Bronchial epithelial cell (primary cell): Measurements from ENCODE around the gene UGT2B7. TPM values are rescaled to one million over a fixed set of nuclear protein-coding genes. Genes with fewer than 3 reads are reported as not detected.
"Not testable (repeated sequence)": the region's sequence is repeated elsewhere in the genome, so short reads cannot be mapped to it uniquely, and the experiment has no call there.

ENCODE experiments used
- DNase-seq: peaks from one replicate; pipeline ENCODE4 v3.0.0-alpha.2; 2010; ENCODE audit warnings: low read depth
- FAIRE-seq: peaks from 2 replicates; lab custom pipeline; 2011; peaks lifted over from hg19 to GRCh38; lab: Jason Lieb, UNC
- H3K27me3 ChIP-seq: 2 replicates; pipeline ENCODE4 v1.5.1; 2011; ENCODE audit warnings: low read length; ENCODE audit not compliant: control insufficient read depth, insufficient read depth
- H3K36me3 ChIP-seq: 2 replicates; pipeline ENCODE4 v1.5.1; 2011; ENCODE audit warnings: low read length; ENCODE audit not compliant: control insufficient read depth, insufficient read depth
- H3K4me3 ChIP-seq: 2 replicates; pipeline ENCODE4 v1.5.1; 2011; ENCODE audit warnings: mild to moderate bottlenecking, low read depth, low read length, control low read depth
- total RNA-seq: library from RNA; depleted of rRNA; stranded (reverse); fragments of >200 nt; gene quantifications from 2 replicates; pipeline ENCODE4 v1.2.1, GENCODE V29; 2014
- TF ChIP-seq, protein P1 (sequence below): IDR thresholded peaks from 2 replicates; pipeline ENCODE4 v1.5.1; 2011; ENCODE audit warnings: mild to moderate bottlenecking, moderate library complexity, low read length, control low read depth, inconsistent platforms; ENCODE audit not compliant: insufficient read depth, severe bottlenecking

UGT2B7 gene
- total RNA-seq, 1 donor from 2014 or later = 0.26 TPM

GRCh38 chr4:69092980-69093568, 3.2 kb upstream of the UGT2B7 start:
- Histone ChIP-seq H3K4me3 (no peak overlapping the region), H3K36me3 (no peaks in the 10 kb centered on the region), H3K27me3 (no peaks in the 10 kb centered on the region)
- FAIRE-seq (no peak), DNase-seq (no peak)
- TF ChIP-seq, protein P1, sequence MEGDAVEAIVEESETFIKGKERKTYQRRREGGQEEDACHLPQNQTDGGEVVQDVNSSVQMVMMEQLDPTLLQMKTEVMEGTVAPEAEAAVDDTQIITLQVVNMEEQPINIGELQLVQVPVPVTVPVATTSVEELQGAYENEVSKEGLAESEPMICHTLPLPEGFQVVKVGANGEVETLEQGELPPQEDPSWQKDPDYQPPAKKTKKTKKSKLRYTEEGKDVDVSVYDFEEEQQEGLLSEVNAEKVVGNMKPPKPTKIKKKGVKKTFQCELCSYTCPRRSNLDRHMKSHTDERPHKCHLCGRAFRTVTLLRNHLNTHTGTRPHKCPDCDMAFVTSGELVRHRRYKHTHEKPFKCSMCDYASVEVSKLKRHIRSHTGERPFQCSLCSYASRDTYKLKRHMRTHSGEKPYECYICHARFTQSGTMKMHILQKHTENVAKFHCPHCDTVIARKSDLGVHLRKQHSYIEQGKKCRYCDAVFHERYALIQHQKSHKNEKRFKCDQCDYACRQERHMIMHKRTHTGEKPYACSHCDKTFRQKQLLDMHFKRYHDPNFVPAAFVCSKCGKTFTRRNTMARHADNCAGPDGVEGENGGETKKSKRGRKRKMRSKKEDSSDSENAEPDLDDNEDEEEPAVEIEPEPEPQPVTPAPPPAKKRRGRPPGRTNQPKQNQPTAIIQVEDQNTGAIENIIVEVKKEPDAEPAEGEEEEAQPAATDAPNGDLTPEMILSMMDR = no peak

DNA sequence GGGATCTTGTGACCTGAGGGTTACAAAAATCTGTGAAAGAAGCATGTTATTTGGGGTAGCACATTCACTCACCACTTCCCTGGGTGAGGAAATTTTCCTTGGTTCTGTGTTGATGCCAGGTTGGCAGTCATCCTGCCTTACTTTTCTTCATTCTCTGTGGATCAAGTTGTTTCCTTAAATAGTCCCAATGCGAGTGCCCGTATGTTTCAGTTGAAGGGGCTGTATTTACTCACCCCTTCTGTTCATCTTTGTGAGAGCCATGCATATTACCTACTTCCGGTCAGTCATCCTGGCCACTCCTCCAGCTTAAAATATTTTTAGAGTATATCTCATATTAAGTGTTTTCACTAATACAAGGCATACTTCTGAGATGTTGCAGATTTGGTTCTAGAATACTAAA, 2.6 kb upstream of the UGT2B7 start:
- TF ChIP-seq, protein P1 = no peak
- Histone ChIP-seq H3K36me3 (no peaks in the 10 kb centered on the region), H3K27me3 (no peaks in the 10 kb centered on the region), H3K4me3 (no peak overlapping the region)
- no peak for FAIRE-seq
- DNase-seq = peak; percentile 52

DNA sequence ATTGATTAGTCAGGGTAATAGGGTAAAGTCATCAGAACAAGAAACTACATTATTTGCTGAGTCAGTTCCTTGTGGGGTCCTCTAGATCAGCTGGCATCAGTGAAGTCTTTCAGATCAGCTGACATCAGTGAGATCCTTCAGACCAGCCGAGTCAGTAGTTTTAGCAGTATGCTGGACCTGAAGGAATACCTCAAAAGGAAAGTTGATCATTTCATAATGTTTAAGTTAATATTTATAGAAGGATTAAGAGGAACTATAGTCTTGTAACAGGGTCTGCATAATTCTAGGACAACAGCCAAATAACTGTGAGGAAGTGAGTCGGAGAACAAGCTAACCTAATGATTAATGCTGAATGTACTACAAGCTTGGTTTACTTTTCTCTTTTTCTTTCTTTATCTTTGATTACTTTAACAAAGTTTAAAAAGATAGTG, 958 bp upstream of the UGT2B7 start:
- H3K4me3 ChIP-seq = no peak overlapping the region
- no peaks in the 10 kb centered on the region for H3K27me3 ChIP-seq
- FAIRE-seq (no peak), DNase-seq (peak; percentile 96)
- TF ChIP-seq, protein P1 = no peak
- no peaks in the 10 kb centered on the region for H3K36me3 ChIP-seq

DNA sequence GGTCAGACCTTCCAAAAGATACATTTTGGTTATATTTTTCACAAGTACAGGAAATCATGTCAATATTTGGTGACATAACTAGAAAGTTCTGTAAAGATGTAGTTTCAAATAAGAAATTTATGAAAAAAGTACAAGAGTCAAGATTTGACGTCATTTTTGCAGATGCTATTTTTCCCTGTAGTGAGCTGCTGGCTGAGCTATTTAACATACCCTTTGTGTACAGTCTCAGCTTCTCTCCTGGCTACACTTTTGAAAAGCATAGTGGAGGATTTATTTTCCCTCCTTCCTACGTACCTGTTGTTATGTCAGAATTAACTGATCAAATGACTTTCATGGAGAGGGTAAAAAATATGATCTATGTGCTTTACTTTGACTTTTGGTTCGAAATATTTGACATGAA, 536 bp downstream of the UGT2B7 start:
- TF ChIP-seq, protein P1 = no peak
- H3K27me3 ChIP-seq = no peaks in the 10 kb centered on the region
- no peak for FAIRE-seq
- no peak overlapping the region for H3K4me3 ChIP-seq
- DNase-seq = no peak
- no peaks in the 10 kb centered on the region for H3K36me3 ChIP-seq

GRCh38 chr4:69098470-69098869, 2.2 kb downstream of the UGT2B7 start:
- DNase-seq (peak; percentile 52), FAIRE-seq (no peak)
- Histone ChIP-seq H3K27me3 (no peaks in the 10 kb centered on the region), H3K36me3 (no peaks in the 10 kb centered on the region), H3K4me3 (no peak overlapping the region)
- TF ChIP-seq, protein P1 = no peak

DNA sequence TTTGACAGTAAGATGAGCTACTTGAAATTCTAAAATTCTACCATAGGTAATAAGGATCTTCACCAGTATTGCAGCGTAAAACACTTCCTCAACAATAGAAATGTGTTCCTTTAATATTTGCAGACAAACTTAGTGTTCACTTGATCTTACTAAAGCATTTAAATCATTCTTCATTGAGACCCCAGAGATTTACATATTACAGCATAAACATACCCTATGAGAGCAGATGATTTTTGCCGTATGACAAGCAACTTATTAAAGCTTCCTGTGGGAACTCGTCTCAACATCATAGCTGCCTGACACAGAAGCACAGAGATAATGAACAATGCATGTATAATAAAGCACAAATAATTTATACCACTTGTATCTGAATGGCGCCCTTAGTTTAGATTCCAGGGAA, 3.6 kb downstream of the UGT2B7 start:
- Histone ChIP-seq H3K36me3 (no peaks in the 10 kb centered on the region), H3K4me3 (no peak overlapping the region), H3K27me3 (no peaks in the 10 kb centered on the region)
- TF ChIP-seq, protein P1 = no peak
- FAIRE-seq (no peak), DNase-seq (no peak)

GRCh38 chr4:69102668-69103067, 6.4 kb downstream of the UGT2B7 start:
- H3K36me3 ChIP-seq, H3K27me3 ChIP-seq, H3K4me3 ChIP-seq, DNase-seq, FAIRE-seq: not testable (repeated sequence)
